SK-N-SH (cell line): ENCODE data around the gene THEM4. TPM values are rescaled to one million over a fixed set of nuclear protein-coding genes. Genes with fewer than 3 reads are reported as not detected.

Experiments used
- CTCF ChIA-PET: fragments of 300-600, 350-600 bp; formaldehyde crosslinking; extraction: SDS; loops from one replicate; lab custom pipeline; 2021; lab: Yijun Ruan, JAX
- POLR2A ChIA-PET: fragments of 350-600 bp; sonication (Branson Sonifier 250); formaldehyde crosslinking; extraction: SDS; loops from one replicate; lab custom pipeline; 2020; ENCODE audit warnings: antibody characterized with exemption, inconsistent platforms; lab: Yijun Ruan, JAX
- DNase-seq: peaks from one replicate; pipeline ENCODE4 v3.0.0; 2012
- H2AFZ ChIP-seq: fragments of 200-600 bp; sonication (generic); 2 replicates; pipeline ENCODE4 v1.8.1; 2016; ENCODE audit warnings: antibody characterized with exemption, mild to moderate bottlenecking, low read depth
- H3F3A ChIP-seq: fragments of 200-600 bp; sonication (generic); replicated peaks from 2 replicates; pipeline ENCODE3; 2016; ENCODE audit warnings: antibody characterized with exemption, mild to moderate bottlenecking; ENCODE audit not compliant: insufficient read depth
- H3K27ac ChIP-seq, 2 experiments: fragments of 200-500 bp in 1 of 2; fragments of 200-600 bp in 1 of 2; sonication (Bioruptor generic) in 1 of 2; sonication (generic), shearing (Covaris generic) in 1 of 2; 2 replicates each; pipeline versions ENCODE4 v1.5.1 to v1.6.1; 2014 to 2016; ENCODE audit warnings: low read depth in 2 of 2, inconsistent platforms in 1 of 2, low read length in 1 of 2, mild to moderate bottlenecking in 1 of 2, mixed read lengths in 1 of 2
- H3K27me3 ChIP-seq: fragments of 200-600 bp; sonication (generic), shearing (Covaris generic); 2 replicates; pipeline ENCODE4 v1.6.1; 2016; ENCODE audit warnings: mixed run types; ENCODE audit not compliant: insufficient read depth
- H3K36me3 ChIP-seq, 2 experiments: fragments of 200-500 bp in 1 of 2; fragments of 200-600 bp in 1 of 2; sonication (Bioruptor generic) in 1 of 2; sonication (generic) in 1 of 2; replicated peaks in 1 of 2; 2 replicates each; pipeline versions ENCODE3 to v1.5.1; 2014 to 2016; ENCODE audit warnings: low read length in 1 of 2, mild to moderate bottlenecking in 1 of 2; ENCODE audit not compliant: insufficient read depth in 2 of 2, control insufficient read depth in 1 of 2
- H3K4me1 ChIP-seq, 2 experiments: fragments of 200-500 bp in 1 of 2; fragments of 200-600 bp in 1 of 2; sonication (Bioruptor generic) in 1 of 2; sonication (generic), shearing (Covaris generic) in 1 of 2; 2 replicates each; pipeline versions ENCODE4 v1.5.1 to v1.6.1; 2014 to 2016; ENCODE audit warnings: low read depth in 1 of 2, low read length in 1 of 2, mixed run types in 1 of 2; ENCODE audit not compliant: insufficient read depth in 2 of 2, control insufficient read depth in 1 of 2
- H3K4me2 ChIP-seq: fragments of 200-600 bp; sonication (generic), shearing (Covaris generic); 2 replicates; pipeline ENCODE4 v1.6.1; 2017; ENCODE audit warnings: mixed run types
- H3K4me3 ChIP-seq, 2 experiments: fragments of 200-500 bp in 1 of 2; fragments of 200-600 bp in 1 of 2; sonication (Bioruptor generic) in 1 of 2; sonication (generic), shearing (Covaris generic) in 1 of 2; 2 replicates each; pipeline versions ENCODE4 v1.5.1 to v1.8.1; 2014 to 2016; ENCODE audit warnings: low read depth in 2 of 2, inconsistent platforms in 1 of 2, low read length in 1 of 2, mild to moderate bottlenecking in 1 of 2, mixed read lengths in 1 of 2, moderate library complexity in 1 of 2
- H3K79me2 ChIP-seq: fragments of 200-600 bp; sonication (generic); 2 replicates; pipeline ENCODE4 v1.8.1; 2017; ENCODE audit warnings: mild to moderate bottlenecking; ENCODE audit not compliant: insufficient read depth
- H3K9ac ChIP-seq: fragments of 200-600 bp; sonication (generic); 2 replicates; pipeline ENCODE4 v1.6.1; 2017; ENCODE audit warnings: mixed run types
- H3K9me2 ChIP-seq: fragments of 200-600 bp; sonication (generic); 2 replicates; pipeline ENCODE4 v1.6.1; 2017; ENCODE audit warnings: mixed run types
- H3K9me3 ChIP-seq: fragments of 200-600 bp; sonication (generic); 2 replicates; pipeline ENCODE4 v1.6.1; 2017; ENCODE audit warnings: mixed run types, mild to moderate bottlenecking, moderate library complexity
- H4K20me1 ChIP-seq: fragments of 200-600 bp; sonication (generic); 2 replicates; pipeline ENCODE4 v1.6.1; 2017; ENCODE audit warnings: mild to moderate bottlenecking, mixed run types; ENCODE audit not compliant: insufficient read depth
- ELF1 ChIP-seq: IDR thresholded peaks from 2 replicates; pipeline ENCODE4 v1.4.0; 2012
- EZH2phosphoT487 ChIP-seq: fragments of 200-600 bp; sonication (generic); IDR thresholded peaks from 2 replicates; pipeline ENCODE4 v1.6.1; 2017; ENCODE audit warnings: low read depth, mixed run types, mild to moderate bottlenecking, antibody characterized with exemption, moderate library complexity, borderline replicate concordance
- FOSL2 ChIP-seq: IDR thresholded peaks from 2 replicates; pipeline ENCODE4 v1.4.0; 2012; ENCODE audit warnings: low read depth, mild to moderate bottlenecking, moderate library complexity, borderline replicate concordance
- FOXM1 ChIP-seq: IDR thresholded peaks from 2 replicates; pipeline ENCODE4 v1.4.0; 2012; ENCODE audit warnings: low read depth, mild to moderate bottlenecking
- GATA2 ChIP-seq: sonication (generic); formaldehyde crosslinking; IDR thresholded peaks from 2 replicates; pipeline ENCODE4 v1.5.0; 2020; ENCODE audit warnings: mild to moderate bottlenecking, missing genetic modification reagents
- MEF2A ChIP-seq: IDR thresholded peaks from 2 replicates; pipeline ENCODE4 v1.4.0; 2012; ENCODE audit warnings: low read depth, borderline replicate concordance
- MXI1 ChIP-seq: IDR thresholded peaks from 2 replicates; pipeline ENCODE4 v1.6.1; 2012; ENCODE audit warnings: mild to moderate bottlenecking, low read depth, low read length, improper control_type of control experiment
- NFIC ChIP-seq: IDR thresholded peaks from 2 replicates; pipeline ENCODE4 v1.4.0; 2012; ENCODE audit warnings: borderline replicate concordance
- NRF1 ChIP-seq: IDR thresholded peaks from 2 replicates; pipeline ENCODE4 v1.6.1; 2012; ENCODE audit warnings: low read depth, mild to moderate bottlenecking, low read length
- RAD21 ChIP-seq: IDR thresholded peaks from 2 replicates; pipeline ENCODE4 v1.6.1; 2012; ENCODE audit warnings: mild to moderate bottlenecking, low read length
- RCOR1 ChIP-seq: fragments of 150-350 bp; IDR thresholded peaks from 2 replicates; pipeline ENCODE4 v1.6.1; 2017; ENCODE audit warnings: antibody characterized with exemption, low read length
- TAF1 ChIP-seq: IDR thresholded peaks from 2 replicates; pipeline ENCODE4 v1.6.1; 2012; ENCODE audit warnings: low read depth, mild to moderate bottlenecking, low read length, moderate library complexity, borderline replicate concordance
- TCF12 ChIP-seq: IDR thresholded peaks from 2 replicates; pipeline ENCODE4 v1.4.0; 2012
- TEAD4 ChIP-seq: IDR thresholded peaks from 2 replicates; pipeline ENCODE4 v1.4.0; 2012; ENCODE audit warnings: mild to moderate bottlenecking, borderline replicate concordance; ENCODE audit not compliant: insufficient read depth
- YY1 ChIP-seq: IDR thresholded peaks from 2 replicates; pipeline ENCODE4 v1.4.0; 2012; ENCODE audit warnings: low read depth, mild to moderate bottlenecking
- WGBS: methylation state at CpG from one replicate; pipeline ENCODE4 v1.1.6; 2017; ENCODE audit warnings: low lambda C conversion rate; 5-methylcytosine and 5-hydroxymethylcytosine counted together
- polyA plus RNA-seq, 3 experiments: library from polyadenylated mRNA; depleted of rRNA; stranded (reverse); fragments of >200 nt; gene quantifications; 2 replicates each; pipeline ENCODE4 v1.2.3, GENCODE V29; 2012
- TF ChIP-seq, protein P1 (sequence below): fragments of 200-600 bp; sonication (generic); IDR thresholded peaks from 2 replicates; pipeline ENCODE4 v1.6.1; 2017; ENCODE audit warnings: antibody characterized with exemption, mild to moderate bottlenecking, moderate library complexity
- TF ChIP-seq, protein P2 (sequence below): fragments of 150-350 bp; IDR thresholded peaks from 2 replicates; pipeline ENCODE4 v1.6.1; 2017; ENCODE audit warnings: antibody characterized with exemption, low read length, low read depth, borderline replicate concordance
- TF ChIP-seq, protein P3 (sequence below): IDR thresholded peaks from 2 replicates; pipeline ENCODE4 v1.4.0; 2012; ENCODE audit warnings: low read depth, borderline replicate concordance
- TF ChIP-seq, protein P4 (sequence below): IDR thresholded peaks from 2 replicates; pipeline ENCODE4 v1.6.1; 2012; ENCODE audit warnings: mild to moderate bottlenecking, low read depth, low read length, moderate library complexity

Gene THEM4
- polyA plus RNA-seq, 1 of the 3 experiments (the other 2 are of a cell fraction), result 10.1 TPM

DNA sequence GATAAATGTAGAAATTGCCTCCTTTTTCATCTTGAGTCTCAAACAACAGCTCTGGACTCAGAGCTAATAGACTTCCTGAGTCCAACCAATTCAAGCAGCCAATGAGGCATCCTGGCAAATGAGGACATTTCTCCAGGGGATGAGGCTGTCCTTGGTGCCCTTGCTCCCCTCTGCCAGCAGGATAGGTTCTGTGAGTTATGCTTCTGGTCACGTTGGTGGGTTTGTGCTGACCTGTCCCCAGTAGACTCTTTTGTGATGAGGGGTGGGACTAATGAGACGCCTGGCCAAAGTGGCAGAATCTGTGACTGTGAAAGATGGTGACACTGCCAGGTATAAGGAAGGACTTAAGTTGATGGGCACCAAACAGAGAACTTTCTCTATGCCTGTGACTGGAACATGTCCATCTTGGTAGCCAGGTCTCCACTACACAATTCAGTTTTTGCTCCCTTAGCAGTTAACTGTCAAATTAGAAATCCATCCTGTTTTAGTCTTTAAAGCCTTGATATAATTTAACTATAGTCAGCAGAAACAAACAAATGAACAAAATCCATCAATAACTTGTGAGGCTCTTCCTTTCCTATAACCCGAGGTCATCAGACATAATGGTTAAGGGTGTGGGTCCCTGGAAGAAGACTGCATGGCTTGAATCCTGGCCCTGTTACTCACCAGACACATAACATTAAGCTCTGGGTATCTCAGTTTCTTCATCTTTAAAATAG lies 35.7 kb upstream of the THEM4 start (continued):
- TF ChIP-seq, protein P1, sequence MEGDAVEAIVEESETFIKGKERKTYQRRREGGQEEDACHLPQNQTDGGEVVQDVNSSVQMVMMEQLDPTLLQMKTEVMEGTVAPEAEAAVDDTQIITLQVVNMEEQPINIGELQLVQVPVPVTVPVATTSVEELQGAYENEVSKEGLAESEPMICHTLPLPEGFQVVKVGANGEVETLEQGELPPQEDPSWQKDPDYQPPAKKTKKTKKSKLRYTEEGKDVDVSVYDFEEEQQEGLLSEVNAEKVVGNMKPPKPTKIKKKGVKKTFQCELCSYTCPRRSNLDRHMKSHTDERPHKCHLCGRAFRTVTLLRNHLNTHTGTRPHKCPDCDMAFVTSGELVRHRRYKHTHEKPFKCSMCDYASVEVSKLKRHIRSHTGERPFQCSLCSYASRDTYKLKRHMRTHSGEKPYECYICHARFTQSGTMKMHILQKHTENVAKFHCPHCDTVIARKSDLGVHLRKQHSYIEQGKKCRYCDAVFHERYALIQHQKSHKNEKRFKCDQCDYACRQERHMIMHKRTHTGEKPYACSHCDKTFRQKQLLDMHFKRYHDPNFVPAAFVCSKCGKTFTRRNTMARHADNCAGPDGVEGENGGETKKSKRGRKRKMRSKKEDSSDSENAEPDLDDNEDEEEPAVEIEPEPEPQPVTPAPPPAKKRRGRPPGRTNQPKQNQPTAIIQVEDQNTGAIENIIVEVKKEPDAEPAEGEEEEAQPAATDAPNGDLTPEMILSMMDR, result no peak
- TF ChIP-seq NRF1 (no peak), TEAD4 (no peak)
- TF ChIP-seq, protein P2, sequence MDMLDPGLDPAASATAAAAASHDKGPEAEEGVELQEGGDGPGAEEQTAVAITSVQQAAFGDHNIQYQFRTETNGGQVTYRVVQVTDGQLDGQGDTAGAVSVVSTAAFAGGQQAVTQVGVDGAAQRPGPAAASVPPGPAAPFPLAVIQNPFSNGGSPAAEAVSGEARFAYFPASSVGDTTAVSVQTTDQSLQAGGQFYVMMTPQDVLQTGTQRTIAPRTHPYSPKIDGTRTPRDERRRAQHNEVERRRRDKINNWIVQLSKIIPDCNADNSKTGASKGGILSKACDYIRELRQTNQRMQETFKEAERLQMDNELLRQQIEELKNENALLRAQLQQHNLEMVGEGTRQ, result no peak

DNA sequence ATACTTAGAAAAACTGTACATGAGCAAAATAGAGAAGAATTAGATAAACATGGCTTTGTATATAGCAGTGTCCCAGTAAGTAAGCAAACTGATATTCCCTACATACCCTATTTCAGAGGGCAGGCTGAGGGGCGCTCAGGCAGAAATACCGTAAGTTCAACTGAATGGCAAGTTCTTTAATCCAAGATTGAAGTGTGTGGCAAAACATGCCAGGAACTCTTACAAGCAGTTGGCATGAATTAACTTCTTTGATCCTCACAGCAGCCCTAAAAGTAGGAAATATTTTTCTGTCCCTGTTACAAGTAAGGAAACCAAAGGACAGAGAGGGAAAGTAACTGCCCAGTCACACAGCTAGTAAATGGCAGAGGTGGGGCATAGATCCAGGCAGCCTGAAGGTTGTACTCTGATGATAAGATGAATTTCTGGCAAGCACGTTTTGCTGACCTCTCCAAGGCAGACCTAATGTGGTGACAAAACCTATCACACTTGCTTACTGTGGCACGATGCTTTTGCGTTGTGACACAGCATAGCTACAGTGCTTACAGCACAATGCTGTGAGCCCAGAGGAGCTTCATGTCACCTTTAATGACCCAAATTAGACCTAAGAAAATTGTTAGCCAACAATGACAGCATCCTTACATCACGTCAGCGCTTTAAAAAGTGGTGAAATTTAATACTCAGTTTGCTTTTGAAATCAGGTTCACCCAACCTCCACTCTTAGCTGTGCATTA lies 35.0 kb upstream of the THEM4 start:
- no peak overlapping the region for H3K4me3 ChIP-seq
- H3K79me2 ChIP-seq, result no peaks in the 10 kb centered on the region
- POLR2A ChIA-PET, result no interaction called here
- no peak overlapping the region for H3K4me2 ChIP-seq
- 44% methylated on average over 7 of the region's 7 CpGs for WGBS
- no peaks in the 10 kb centered on the region for H3K36me3 ChIP-seq
- H3K27me3 ChIP-seq, result no peaks in the 10 kb centered on the region; the same call in 1 of the 2 replicates
- no peaks in the 10 kb centered on the region for H3K9me2 ChIP-seq
- no peak overlapping the region for H2AFZ ChIP-seq
- no peaks in the 10 kb centered on the region for H3F3A ChIP-seq
- no peak overlapping the region; a peak in 1 of 4 replicates for H3K27ac ChIP-seq
- H3K9ac ChIP-seq, result no peak overlapping the region
- no peaks in the 10 kb centered on the region for H4K20me1 ChIP-seq
- no peaks in the 10 kb centered on the region for H3K9me3 ChIP-seq
- DNase-seq, result no peak
- CTCF ChIA-PET, result interaction anchor here (1.7 to 3.2 kb wide), 2 partner anchors 9 to 57 kb away, joined by 4 to 23 read pairs; no protein-coding TSS in a partner anchor
- peaks cover 2 to 6% of the 10 kb centered on the region in 2 experiments; a peak in 2 of 4 replicates for H3K4me1 ChIP-seq
- TF ChIP-seq RCOR1 (no peak), GATA2 (CRISPR knock-in tag) (no peak), NFIC (no peak), ELF1 (no peak), YY1 (no peak), FOSL2 (no peak), TAF1 (no peak), NRF1 (no peak), MXI1 (no peak), RAD21 (no peak), FOXM1 (no peak), TCF12 (no peak), TEAD4 (no peak), MEF2A (no peak), EZH2phosphoT487 (no peak)
- TF ChIP-seq, protein P3, sequence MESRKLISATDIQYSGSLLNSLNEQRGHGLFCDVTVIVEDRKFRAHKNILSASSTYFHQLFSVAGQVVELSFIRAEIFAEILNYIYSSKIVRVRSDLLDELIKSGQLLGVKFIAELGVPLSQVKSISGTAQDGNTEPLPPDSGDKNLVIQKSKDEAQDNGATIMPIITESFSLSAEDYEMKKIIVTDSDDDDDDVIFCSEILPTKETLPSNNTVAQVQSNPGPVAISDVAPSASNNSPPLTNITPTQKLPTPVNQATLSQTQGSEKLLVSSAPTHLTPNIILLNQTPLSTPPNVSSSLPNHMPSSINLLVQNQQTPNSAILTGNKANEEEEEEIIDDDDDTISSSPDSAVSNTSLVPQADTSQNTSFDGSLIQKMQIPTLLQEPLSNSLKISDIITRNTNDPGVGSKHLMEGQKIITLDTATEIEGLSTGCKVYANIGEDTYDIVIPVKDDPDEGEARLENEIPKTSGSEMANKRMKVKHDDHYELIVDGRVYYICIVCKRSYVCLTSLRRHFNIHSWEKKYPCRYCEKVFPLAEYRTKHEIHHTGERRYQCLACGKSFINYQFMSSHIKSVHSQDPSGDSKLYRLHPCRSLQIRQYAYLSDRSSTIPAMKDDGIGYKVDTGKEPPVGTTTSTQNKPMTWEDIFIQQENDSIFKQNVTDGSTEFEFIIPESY, result no peak
- TF ChIP-seq, protein P4, sequence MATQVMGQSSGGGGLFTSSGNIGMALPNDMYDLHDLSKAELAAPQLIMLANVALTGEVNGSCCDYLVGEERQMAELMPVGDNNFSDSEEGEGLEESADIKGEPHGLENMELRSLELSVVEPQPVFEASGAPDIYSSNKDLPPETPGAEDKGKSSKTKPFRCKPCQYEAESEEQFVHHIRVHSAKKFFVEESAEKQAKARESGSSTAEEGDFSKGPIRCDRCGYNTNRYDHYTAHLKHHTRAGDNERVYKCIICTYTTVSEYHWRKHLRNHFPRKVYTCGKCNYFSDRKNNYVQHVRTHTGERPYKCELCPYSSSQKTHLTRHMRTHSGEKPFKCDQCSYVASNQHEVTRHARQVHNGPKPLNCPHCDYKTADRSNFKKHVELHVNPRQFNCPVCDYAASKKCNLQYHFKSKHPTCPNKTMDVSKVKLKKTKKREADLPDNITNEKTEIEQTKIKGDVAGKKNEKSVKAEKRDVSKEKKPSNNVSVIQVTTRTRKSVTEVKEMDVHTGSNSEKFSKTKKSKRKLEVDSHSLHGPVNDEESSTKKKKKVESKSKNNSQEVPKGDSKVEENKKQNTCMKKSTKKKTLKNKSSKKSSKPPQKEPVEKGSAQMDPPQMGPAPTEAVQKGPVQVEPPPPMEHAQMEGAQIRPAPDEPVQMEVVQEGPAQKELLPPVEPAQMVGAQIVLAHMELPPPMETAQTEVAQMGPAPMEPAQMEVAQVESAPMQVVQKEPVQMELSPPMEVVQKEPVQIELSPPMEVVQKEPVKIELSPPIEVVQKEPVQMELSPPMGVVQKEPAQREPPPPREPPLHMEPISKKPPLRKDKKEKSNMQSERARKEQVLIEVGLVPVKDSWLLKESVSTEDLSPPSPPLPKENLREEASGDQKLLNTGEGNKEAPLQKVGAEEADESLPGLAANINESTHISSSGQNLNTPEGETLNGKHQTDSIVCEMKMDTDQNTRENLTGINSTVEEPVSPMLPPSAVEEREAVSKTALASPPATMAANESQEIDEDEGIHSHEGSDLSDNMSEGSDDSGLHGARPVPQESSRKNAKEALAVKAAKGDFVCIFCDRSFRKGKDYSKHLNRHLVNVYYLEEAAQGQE, result no peak
